Fibroblast of upper back skin (primary cell): ENCODE measurements around the gene KATNBL1.

Experiments
- DNase-seq: peaks from one replicate; pipeline ENCODE4 v3.0.0-alpha.2; 2013

Gene KATNBL1

GRCh38 chr15:34114215-34114614 lies 95.7 kb downstream of the KATNBL1 start:
- no peak for DNase-seq

GRCh38 chr15:34111488-34111887 lies 98.4 kb downstream of the KATNBL1 start:
- DNase-seq, result no peak

GRCh38 chr15:34109797-34110663 lies 99.9 kb downstream of the KATNBL1 start:
- peak; percentile 52 for DNase-seq

- DNase-seq, result no peak
Measured at GRCh38 chr15:34107315-34107714, 102.6 kb downstream of the KATNBL1 start.

- DNase-seq, result no peak
Measured at GRCh38 chr15:34106423-34106822, 103.5 kb downstream of the KATNBL1 start.

GRCh38 chr15:34102175-34102925 lies 107.5 kb downstream of the KATNBL1 start:
- DNase-seq, result no peak

GRCh38 chr15:34101366-34102174 lies 108.3 kb downstream of the KATNBL1 start, which contains the start of the genes EMC7 and PGBD4:
Gene EMC7 (minus strand): TSS chr15:34101862. CDS start chr15:34101839, 23 bp downstream.
Gene PGBD4 (plus strand): TSS chr15:34102083. CDS start chr15:34102532, 449 bp downstream.
- DNase-seq, result peak; percentile 99

GRCh38 chr15:34099914-34100313 lies 110.0 kb downstream of the KATNBL1 start:
- DNase-seq, result no peak
